HuH-7 (cell line): ENCODE measurements around the gene KCNF1.

Source experiments
- DNase-seq: peaks from one replicate; pipeline ENCODE4 v3.0.0; 2011; ENCODE audit warnings: low spot score

Gene KCNF1

GRCh38 chr2:10921525-10921924 is 9.8 kb downstream of the KCNF1 start:
- DNase-seq = no peak

- DNase-seq = no peak
Measured at GRCh38 chr2:10922307-10923007, 10.7 kb downstream of the KCNF1 start.

- no peak for DNase-seq
Measured at GRCh38 chr2:10923008-10923375, 11.3 kb downstream of the KCNF1 start.

GRCh38 chr2:10923965-10924364 is 12.2 kb downstream of the KCNF1 start:
- DNase-seq = no peak

GRCh38 chr2:10924441-10924840 is 12.7 kb downstream of the KCNF1 start:
- no peak for DNase-seq

GRCh38 chr2:10924859-10925258 is 13.1 kb downstream of the KCNF1 start:
- no peak for DNase-seq

GRCh38 chr2:10926191-10926820 is 14.6 kb downstream of the KCNF1 start:
- no peak for DNase-seq

- no peak for DNase-seq
Measured at GRCh38 chr2:10930721-10931516, 19.2 kb downstream of the KCNF1 start.

- DNase-seq = no peak
Measured at GRCh38 chr2:10931710-10932255, 20.0 kb downstream of the KCNF1 start.

GRCh38 chr2:10932345-10933151 is 20.8 kb downstream of the KCNF1 start:
- no peak for DNase-seq

GRCh38 chr2:10933700-10934225 is 22.0 kb downstream of the KCNF1 start:
- DNase-seq = no peak

GRCh38 chr2:10934308-10934978 is 22.7 kb downstream of the KCNF1 start:
- DNase-seq = no peak

- DNase-seq = no peak
Measured at GRCh38 chr2:10934979-10935350, 23.2 kb downstream of the KCNF1 start.

GRCh38 chr2:10935366-10935918 is 23.7 kb downstream of the KCNF1 start:
- DNase-seq = no peak

GRCh38 chr2:10935953-10936942 is 24.5 kb downstream of the KCNF1 start:
- peak; percentile 81 for DNase-seq

- DNase-seq = no peak
Measured at GRCh38 chr2:10939058-10939457, 27.3 kb downstream of the KCNF1 start.

- no peak for DNase-seq
Measured at GRCh38 chr2:10940596-10940995, 28.9 kb downstream of the KCNF1 start.

- no peak for DNase-seq
Measured at GRCh38 chr2:10941383-10941782, 29.6 kb downstream of the KCNF1 start.

GRCh38 chr2:10944799-10945198 is 33.1 kb downstream of the KCNF1 start:
- no peak for DNase-seq

GRCh38 chr2:10946394-10946793 is 34.7 kb downstream of the KCNF1 start:
- no peak for DNase-seq
